ENCODE results near the gene EPS8L1.
"Not testable (repeated sequence)": the region's sequence is repeated elsewhere in the genome, so short reads cannot be mapped to it uniquely, and the experiment has no call there.

The EPS8L1 gene

DNA sequence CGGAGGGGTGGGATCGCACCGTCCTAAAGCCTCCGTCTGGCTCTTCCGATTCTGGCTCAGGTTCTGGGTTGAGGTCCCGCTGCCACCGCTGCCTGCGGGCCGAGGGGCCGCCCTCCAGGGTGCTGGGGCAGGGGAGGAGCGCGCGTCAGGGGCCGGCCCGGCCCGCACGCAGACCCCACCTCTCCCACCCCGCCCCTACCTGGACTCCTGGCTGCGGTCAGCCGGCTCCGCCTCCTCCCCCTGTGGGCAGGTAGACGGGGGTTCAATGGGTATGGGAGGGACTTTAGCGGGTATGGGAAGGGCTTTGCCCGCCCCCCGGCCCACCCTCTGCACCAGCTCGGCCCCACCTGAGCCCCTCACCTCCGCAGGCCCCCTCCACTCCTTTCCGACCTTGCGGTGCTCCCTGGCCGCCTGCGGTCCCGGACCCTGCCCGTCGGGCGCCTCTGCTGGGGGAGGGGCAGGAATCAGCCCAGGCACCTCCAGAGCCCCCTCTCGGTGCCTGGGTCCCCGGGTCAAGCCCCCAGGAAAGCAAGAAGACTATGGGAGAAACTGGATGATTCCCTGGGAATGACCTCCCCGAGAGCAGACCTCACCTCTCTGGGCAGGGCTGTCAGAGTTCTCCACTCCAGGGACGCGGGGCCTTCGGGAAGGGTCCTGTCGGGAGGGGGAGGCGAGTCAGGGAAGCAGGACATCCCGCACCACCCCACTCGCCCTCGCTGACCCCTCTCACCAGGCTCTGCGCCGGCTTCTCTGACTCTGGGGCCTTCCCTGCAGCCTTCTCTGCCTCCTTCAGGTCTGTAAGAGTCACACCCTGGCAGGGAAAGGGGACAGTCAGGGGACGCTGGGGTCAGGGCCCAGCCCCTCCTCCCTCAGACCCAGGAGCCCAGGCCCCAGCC is 17.0 kb downstream of the EPS8L1 start:
- in situ Hi-C loops (cut with MboI; ENCODE audit: low sequenced_read_pairs), result no loop called here

DNA sequence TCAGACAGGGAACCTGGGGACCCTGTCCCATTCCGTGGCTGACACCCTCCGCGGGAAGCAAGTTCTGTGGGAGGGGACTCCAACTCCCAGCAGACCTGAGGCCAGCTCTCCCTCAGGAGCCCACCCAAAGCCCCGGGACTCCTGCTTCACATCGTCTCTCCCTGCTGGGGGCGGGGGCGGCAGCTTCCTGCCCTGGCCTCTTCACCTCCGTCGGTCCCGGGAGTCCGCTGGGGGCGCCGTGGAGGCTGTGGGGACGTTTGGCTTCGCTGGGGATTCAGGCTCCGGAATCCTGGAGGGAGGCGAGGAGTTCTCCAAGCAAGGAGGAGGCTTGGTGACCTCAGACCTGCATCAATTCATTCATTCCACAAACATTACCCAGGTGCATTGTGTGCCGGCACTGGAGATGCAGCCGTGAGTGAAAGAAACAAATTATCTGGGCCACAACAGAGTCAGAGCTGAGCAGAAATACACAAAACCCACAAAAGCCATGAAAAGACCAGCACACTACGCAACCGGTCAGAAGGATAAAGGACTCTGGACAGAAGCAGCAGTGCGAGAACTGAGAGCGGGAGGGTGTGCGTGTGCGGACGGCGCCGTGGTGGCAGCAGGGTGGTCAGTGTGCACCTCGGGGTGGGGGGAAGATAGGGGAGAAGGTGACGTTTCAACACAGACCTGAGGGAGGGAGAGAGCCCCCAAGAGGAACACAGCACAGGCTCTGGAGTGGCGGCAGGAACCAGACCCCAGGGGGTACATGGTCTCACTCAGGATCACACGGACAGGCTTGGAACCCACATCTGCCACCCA is 19.0 kb downstream of the EPS8L1 start:
- in situ Hi-C loops (cut with MboI; ENCODE audit: low sequenced_read_pairs), result no loop called here

- in situ Hi-C loops (cut with MboI; ENCODE audit: low sequenced_read_pairs), result no loop called here
Observed at GRCh38 chr19:55095260-55096060, 19.8 kb downstream of the EPS8L1 start.

DNA sequence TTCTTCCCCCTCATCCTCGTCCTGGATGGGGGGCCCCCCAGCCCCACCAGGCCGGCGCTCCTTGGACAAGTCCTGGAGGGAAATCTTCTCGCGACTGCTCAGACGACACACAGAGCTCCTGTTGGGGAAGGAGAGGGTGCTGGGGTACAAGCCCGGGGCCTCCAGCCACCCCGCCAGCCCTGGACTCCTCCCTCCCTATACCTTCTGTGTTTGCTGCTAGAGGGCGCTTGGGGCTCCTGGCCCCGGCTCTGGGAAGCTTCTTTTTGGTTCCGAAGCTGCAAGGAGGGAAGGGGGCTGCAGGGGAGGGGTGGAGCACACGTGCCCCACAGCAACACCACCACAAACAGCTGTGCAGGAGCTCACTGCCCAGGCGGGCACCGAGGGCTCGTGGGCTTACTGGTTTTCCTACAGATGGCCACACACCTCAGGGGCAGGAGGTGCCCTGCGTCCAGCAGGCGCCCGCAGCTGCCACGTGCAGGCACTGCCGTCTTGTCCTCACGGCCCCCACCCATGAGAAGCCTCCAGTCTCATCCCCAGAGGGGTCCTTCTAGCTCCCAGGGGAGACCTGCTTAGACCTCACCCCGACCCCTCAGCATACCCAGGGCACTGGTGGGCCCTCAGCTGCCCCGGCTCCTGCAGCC is 20.5 kb downstream of the EPS8L1 start:
- in situ Hi-C loops (cut with MboI; ENCODE audit: low sequenced_read_pairs), result no loop called here

DNA sequence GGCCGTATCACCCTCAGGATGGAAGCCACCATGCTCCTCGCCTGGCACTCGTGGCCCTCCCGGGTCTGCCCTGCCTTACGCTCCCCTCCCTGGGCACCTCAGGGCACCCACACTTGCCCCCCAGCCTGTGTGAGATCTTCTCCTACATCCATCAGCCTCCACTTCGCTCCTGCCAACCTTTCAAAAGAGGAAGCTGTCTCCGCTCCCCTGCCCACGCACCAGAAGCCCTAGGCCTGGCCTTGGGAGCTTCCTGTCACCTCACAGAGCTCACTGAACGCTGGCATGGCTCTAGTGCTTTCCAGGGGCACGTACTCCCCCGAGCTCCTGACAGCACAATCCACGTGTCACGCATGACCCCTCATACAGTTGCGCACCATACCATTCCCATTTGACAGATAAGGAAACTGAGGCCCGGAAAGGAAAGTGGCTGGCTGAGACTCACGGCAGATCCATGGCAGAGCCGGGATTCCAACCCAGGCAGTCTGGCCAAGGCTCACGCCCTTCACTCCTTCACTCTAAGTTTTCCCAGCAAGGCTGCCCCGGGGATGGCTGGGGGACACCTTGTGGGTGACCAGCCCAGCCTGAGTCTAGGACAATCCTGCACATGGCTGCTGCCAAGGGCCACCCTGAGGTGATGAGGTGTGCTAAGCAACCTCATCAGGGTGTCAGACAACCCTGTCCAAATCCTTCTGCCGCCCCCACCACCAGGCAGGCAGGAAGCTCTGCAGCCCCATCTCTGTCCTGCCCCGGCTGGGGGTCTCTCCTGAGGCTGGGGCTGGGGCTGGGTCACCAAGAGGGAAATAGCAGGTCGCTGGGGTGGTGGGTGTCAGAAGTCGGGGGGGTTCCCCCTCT is 22.4 kb downstream of the EPS8L1 start:
- in situ Hi-C loops (cut with MboI; ENCODE audit: low sequenced_read_pairs), result no loop called here

GRCh38 chr19:55098716-55099556 is 23.3 kb downstream of the EPS8L1 start:
- in situ Hi-C loops (cut with MboI; ENCODE audit: low sequenced_read_pairs), result no loop called here

GRCh38 chr19:55099557-55100506 is 24.2 kb downstream of the EPS8L1 start:
- in situ Hi-C loops (cut with MboI; ENCODE audit: low sequenced_read_pairs), result no loop called here

GRCh38 chr19:55101261-55101660 is 25.6 kb downstream of the EPS8L1 start:
- in situ Hi-C loops (cut with MboI; ENCODE audit: low sequenced_read_pairs), result no loop called here

DNA sequence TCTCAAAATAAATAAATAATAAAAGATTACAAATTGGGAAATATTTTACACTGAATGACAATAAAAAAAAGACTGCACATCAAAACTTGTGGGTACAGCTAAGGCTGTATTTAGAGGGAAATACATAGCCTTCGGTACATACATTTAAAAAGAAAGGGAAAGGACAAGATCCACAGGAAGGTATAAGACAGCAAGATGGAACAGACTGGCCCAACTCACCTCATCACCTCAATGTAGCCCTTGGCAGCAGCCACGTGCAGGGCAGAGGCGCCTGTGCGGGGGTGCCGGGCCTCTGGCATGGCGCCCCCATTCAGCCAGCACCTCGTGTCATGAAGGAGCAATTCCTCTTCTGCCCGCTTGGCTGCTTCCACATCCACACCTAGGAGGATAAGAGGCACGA is 27.5 kb downstream of the EPS8L1 start:
- in situ Hi-C loops (cut with MboI; ENCODE audit: low sequenced_read_pairs), result no loop called here

GRCh38 chr19:55105237-55105636 is 29.6 kb downstream of the EPS8L1 start:
- in situ Hi-C loops (cut with MboI; ENCODE audit: low sequenced_read_pairs), result no loop called here

DNA sequence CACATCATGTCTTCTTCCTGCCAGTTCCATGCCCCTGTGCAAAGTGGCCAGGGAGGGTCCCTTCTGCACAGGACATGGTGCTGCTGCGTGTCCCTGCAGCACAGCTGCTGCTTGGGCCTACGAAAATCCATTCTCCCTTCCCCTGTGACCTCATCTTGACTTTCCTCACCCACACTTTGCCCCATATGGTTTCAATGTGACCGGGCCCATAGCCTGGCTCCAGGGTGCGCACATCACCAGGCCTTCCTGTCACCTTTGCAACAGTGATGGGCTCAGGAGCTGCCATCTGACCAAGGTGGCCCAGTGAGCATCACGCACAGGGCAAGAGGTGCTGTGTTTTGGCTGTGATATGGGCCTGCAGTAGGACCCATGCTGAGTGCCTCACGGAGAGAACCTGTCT is 30.9 kb downstream of the EPS8L1 start:
- in situ Hi-C loops (cut with MboI; ENCODE audit: low sequenced_read_pairs), result no loop called here

DNA sequence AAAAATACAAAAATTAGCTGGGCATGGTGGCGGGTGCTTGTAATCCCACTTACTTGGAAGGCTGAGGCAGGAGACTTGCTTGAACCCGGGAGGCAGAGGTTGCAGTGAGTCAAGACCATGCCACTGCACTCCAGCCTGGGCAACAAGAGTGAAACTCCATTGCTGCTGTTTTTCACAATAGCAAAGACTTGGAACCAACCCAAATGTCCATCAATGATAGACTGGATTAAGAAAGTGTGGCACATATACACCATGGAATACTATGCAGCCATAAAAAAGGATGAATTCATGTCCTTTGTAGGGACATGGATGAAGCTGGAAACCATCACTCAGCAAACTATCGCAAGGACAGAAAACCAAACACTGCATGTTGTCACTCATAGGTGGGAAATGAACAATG is 31.6 kb downstream of the EPS8L1 start:
- in situ Hi-C loops (cut with MboI; ENCODE audit: low sequenced_read_pairs), result not testable (repeated sequence)

DNA sequence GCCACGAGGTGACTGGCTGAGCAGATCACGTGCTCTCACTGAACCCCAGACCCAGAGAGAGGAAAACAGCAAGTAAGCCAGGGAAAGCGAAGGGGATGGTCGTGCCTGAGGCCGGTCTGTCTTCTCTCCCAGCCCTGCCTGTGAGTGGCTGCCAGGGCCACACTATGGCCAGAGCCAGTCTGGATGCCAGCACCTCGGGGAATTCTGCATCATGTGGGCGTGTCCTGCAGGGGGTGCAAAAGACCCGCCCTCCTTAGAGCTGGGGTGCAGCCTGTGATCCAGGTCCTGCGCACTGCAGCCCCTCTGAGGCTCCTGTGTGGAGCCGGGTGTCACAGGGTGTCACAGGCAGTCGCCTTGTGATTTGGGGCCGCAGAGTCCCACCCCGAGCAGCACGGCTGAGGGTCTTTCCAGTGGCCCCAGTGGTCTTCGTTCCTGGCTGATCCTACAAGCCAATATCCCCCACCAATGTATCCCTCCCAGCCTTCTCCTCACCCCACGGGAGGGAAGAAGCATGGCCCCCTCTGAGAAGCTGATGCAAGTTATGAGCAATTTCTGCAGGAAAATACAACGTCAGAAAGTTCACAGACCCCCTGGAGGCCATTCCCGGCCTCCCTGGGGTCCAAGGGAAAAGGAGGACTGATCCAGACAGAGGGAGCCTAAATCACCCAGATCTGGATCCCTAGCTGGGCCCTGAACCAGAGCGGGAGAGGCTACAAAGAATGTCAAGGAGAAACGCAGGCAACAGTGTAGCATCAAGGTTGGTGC is 34.0 kb downstream of the EPS8L1 start:
- in situ Hi-C loops (cut with MboI; ENCODE audit: low sequenced_read_pairs), result no loop called here

DNA sequence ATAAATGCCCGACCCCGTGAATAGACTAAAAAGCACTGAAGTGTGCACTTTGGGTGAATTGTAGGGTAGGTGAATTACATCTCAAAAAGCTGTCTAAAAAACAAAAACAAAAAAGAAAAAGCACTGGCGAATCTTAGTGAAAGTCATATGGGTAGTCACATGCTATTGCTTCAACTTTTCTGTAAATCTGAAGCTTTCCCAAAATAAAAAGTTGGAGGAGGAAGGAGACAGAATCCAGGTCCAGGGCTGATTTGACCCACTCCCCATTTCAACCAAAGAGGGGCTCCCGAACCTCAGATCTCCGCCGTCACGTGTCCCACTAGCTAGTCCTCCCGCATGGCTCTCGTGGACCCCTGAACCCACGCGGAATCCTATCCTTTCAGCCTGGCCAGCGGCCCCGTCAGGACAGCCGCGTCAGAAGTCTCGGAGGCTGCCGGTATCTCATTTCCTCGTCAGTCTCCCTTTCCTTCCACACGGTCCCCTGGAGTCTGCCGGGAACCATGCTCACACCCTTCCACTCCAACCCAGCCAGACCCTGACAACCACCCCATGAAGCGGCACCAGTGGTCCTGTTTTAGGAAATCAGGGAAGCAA is 35.7 kb downstream of the EPS8L1 start:
- in situ Hi-C loops (cut with MboI; ENCODE audit: low sequenced_read_pairs), result no loop called here

- in situ Hi-C loops (cut with MboI; ENCODE audit: low sequenced_read_pairs), result no loop called here
Observed at GRCh38 chr19:55112246-55112776, 36.6 kb downstream of the EPS8L1 start.

DNA sequence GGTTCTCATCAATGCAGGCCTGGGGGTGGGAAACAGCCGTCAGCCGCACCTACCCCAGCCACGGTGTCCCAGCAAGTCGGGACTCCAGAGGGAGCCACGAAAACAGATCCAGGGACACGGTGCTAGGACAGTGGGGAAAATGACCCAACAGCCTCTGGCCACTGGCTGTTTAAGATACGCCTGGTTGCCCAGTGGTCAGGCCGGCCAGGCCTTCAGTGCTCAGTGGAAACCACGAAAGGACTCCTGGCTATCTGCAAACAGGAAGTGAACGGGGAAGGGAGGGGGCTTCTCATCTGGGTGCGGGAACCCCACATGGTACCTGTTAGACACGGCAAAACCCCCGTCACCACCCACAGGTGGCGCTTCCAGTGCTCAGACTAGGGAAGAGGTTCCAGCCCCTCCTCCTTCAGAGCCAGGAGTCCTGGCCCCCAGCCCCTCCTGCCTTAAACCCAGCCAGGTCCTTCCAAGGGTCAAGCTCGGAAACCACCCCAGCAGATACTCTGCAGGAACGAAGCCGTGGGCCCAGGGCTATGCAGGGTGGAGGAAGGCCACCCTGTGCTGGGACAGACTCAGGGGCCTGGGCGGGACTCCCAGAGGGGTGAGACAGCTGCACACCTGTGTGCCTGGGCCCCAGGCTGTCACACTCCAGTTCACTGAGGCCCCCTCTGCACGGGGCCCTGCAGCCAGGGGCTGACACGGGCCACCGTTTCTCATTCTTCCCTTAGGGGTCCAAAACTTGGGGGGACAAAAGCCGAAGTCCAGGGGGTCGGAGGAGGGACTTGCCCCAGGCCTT is 37.3 kb downstream of the EPS8L1 start:
- in situ Hi-C loops (cut with MboI; ENCODE audit: low sequenced_read_pairs), result no loop called here

Measured in hTERT RPE-1 (cell line).